Glomerular visceral epithelial cell (primary cell): Measurements from ENCODE around the gene IFI27.

Source experiments
- DNase-seq: peaks from one replicate; pipeline ENCODE4 v3.0.0-alpha.2; 2016; ENCODE audit errors: extremely low spot score

Gene IFI27

DNA sequence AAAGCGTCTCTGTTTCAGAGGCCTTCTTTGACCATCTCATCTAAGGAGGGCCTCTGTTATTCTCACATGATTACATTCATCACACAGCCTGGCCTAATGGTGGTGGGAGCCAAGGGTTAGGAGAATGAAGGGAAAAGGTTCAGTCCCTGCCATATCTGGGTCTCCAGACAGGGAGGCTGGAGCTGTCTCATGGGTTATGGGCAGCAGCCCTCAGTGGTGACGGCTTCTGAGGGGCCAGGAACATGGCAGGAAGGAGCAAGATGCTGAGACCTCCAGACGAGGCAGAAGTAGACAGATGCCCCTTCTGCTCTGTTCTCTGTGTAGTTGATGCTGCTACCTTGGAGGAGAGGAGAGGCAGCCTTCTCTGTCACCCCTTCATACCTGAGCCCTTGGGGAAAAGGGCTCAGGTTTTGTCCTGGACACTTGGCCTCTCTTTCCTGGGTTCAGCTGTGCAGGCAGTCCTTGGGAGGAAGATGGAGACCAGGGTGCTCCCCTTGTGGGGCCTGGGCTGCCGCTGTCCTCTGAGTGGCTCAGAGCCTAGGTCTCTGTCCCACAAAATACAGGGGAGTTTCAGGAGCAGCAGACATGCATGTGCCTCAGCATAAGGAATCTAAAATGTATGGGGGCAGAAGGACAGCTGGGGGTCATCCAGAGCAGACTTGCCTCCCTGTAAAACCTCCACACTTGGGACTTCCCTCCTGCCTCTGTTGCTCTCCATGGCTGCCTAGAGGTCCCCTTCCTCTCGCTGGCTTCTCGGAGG is 15.3 kb downstream of the IFI27 start:
- DNase-seq, result no peak

DNA sequence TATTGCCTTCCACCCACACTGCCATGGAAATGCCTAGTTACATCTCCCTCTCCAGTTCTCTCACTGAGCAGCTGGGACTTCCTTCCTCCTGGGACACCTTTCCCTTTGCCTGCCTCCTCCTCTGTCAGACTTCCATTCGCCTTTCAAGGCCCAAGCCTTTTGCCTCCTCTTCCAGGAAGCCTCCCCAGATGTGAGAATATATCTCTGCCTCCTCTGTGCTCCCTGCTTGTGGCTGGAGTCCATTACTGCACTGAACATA is 15.8 kb downstream of the IFI27 start:
- DNase-seq, result no peak

- DNase-seq, result no peak
Observed at GRCh38 chr14:94126800-94127199, 16.3 kb downstream of the IFI27 start.

GRCh38 chr14:94127330-94127729 is 16.8 kb downstream of the IFI27 start:
- DNase-seq, result no peak

GRCh38 chr14:94128216-94128839 is 17.8 kb downstream of the IFI27 start:
- no peak for DNase-seq

- DNase-seq, result peak; percentile 88
Observed at GRCh38 chr14:94129111-94129757, 18.7 kb downstream of the IFI27 start, which contains the start of gene IFI27L2. IFI27L2 (minus strand) TSS chr14:94129604; CDS start chr14:94129564, 40 bp downstream.

- peak; percentile 56 for DNase-seq
Observed at GRCh38 chr14:94129758-94130414, 19.4 kb downstream of the IFI27 start.

DNA sequence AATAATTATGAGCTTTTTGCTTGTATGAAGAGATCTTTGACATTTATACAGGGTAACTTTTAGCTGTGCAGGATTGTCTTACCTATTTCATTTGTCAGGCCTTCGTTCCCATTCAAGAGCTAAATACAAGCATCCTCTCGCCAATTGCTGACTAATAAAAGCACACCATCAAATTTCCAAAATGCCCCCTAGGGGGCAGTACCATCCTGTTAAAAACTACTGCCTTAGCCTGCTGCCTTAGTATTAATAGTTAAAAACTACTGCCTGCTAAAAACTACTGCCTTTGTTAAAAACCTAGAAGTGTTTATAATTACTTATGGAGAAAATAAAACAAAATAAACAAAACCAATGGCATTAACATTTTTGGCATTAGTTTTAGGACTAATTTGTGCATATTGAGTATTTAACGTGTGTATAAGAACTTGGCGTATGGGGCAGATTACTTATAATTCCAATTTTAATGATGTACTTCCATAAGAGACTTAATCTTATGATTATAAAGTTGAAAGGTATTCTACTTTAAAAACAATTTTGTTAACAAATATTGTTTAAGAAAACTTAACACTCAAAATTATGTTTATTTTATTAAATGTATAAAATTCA is 21.9 kb downstream of the IFI27 start:
- DNase-seq, result peak; percentile 75

- DNase-seq, result no peak
Observed at GRCh38 chr14:94135476-94135875, 24.9 kb downstream of the IFI27 start.

DNA sequence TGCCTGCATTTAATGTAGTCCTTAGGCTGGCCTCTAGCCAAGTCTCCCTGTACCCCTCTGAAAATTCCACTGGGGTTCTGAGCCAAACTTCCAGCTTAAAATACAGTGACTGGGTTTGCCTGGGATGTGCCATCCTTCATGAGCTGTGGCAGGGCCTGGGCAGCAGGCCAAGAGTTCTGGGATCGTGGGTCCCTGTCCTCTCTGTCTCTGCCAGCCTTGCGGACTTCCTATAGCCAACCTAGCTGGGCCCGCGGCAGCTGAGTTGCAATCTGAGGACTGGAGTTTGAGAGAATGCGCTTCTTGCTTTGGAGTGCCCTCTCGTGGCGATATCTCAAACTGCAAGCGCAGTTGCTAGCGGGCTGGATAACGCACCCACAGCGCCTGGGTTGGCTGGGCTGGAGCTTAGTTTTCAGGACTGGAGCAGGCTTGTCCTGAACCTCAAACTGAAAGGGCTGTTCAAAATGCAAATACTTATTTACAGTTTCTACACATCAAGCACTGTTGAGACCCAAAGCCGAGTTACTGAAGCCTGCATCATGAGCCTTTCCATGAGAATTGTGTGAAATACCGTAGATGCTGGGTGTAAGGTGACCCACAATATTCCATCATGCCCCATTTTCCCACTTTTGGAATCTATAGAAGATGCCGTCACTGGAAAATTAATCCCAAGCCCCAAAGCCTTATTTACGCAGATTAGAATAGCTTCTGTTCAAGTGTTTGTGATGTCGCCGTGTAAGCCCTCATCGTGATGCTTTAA is 26.2 kb downstream of the IFI27 start:
- DNase-seq, result peak; percentile 89

GRCh38 chr14:94138251-94138650 is 27.7 kb downstream of the IFI27 start:
- no peak for DNase-seq

GRCh38 chr14:94139006-94139405 is 28.5 kb downstream of the IFI27 start:
- no peak for DNase-seq

- no peak for DNase-seq
Observed at GRCh38 chr14:94139421-94139820, 28.9 kb downstream of the IFI27 start.

DNA sequence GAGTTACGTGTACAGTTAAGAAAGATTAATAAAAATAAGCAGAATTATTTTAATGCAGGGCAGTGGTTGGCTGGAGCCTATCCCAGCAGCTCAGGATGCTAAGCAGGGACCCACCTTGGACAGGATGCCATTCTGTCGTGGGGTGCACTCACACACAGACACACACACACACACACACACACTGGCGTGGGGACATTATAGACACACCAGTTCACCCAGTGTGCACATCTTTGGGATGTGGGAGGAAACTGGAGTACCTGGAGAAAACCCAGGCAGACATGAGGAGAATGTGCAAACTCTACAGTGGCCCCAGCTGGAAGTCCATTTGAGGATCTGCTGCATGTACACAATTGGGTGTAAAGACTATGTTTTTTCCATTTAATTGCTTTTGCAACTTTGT is 31.7 kb downstream of the IFI27 start:
- DNase-seq, result no peak

GRCh38 chr14:94142836-94143235 is 32.3 kb downstream of the IFI27 start:
- no peak for DNase-seq

DNA sequence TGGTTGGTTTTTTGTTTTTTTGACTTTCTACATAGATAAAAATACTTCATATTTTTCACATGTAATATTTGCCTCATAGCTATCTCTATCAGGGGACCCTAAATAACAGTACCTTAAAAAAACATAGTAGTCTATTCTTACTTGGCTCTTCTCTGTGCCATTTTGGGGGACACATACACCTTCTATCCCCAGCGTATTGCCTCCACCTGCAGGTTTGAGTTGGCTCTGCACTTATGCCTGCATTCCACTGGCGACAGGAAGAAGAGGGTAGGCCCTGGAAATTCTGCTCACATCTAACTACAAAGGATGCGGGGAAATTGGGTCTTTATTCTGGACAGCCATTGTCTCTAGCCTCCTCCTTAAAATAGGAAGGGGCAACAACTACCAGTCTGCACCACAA is 32.7 kb downstream of the IFI27 start:
- no peak for DNase-seq

DNA sequence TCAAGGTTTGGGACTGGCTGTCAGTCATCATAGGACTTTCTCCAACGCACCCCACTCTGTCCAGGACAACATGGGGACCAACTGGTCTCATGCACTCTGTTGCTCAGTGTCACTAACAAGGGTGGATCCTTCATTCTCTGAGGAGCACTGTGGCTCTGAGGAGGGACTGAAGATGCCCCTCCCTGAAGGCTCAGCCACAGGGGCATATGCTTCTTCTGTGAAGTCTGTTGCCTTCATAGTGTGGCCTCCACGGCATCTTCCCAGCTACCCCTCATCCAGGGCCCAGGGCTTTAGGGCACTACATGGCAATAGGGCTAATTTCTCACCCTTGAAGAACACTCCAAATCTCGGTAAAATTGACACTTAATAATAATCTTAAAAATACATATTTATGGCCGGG is 33.2 kb downstream of the IFI27 start:
- DNase-seq, result no peak

DNA sequence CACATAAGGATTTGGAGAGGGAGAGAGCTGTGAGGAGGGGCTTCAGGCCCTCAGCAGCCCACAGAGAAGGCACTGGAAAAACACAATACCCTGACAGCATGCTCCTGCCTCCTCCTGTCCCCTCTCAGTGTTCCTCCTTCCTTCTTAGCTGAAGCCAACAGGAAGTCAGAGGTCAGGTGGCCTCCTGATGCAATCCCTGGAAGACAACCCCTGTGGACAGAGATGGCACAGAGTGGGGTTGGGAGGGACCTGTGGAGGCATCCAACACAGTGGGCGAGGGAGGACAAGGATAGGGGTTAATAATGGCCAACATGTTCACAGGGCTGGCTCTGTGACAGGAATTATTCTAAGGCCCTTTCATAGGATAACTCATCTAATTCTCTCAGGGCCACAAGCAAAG is 34.2 kb downstream of the IFI27 start:
- no peak for DNase-seq

- DNase-seq, result no peak
Observed at GRCh38 chr14:94145902-94146527, 35.5 kb downstream of the IFI27 start.

GRCh38 chr14:94152676-94153075 is 42.1 kb downstream of the IFI27 start:
- DNase-seq, result no peak

DNA sequence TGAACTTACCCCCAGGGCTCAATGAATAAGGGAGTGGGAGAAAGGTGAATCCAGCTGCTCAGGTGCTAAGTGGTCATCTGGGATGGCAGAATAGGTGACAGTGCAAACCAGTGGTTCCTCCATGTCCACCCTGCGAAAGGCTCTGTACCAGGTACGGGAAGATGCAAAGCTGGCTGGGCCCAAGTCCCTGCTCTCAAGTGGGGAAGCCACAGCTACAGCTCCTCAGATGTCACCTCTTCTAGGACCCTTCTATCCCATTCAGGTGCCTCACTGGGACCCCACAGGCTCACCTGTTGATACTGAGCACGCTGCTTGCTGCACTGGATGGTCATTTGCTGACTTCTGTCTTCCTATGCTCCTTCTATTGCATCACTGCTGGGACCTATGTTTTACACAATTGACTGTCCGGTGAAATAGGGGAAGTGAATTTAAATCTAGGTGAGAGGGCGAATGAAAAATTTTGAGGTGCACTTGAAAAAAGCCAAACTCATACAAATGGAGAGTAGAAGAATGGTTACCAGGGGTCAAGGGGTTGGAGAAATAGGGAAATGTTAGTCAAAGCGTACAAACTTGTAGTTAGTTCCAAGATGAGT is 43.3 kb downstream of the IFI27 start:
- DNase-seq, result no peak
